ENCODE measurements around the gene LINGO3. TPM values are rescaled to one million over a fixed set of nuclear protein-coding genes. Genes with fewer than 3 reads are reported as not detected.

The LINGO3 gene
- total and polyA plus RNA-seq, 10 of the 15 experiments (the other 5 are each of a cell fraction or from before 2014, with no cell fraction given), result 0.09 to 2.0 (median 0.40) TPM; not detected in 5

GRCh38 chr19:2342656-2343288, 34.8 kb upstream of the LINGO3 start (continued):
- TF ChIP-seq CEBPZ (IDR thresholded peaks at IDR 0.05; ENCODE audit: low read depth, low read length), result no peak
- TF ChIP-seq ATF7 (IDR thresholded peaks at IDR 0.05; ENCODE audit: low read depth), result no peak
- TF ChIP-seq SRF (IDR thresholded peaks at IDR 0.05; ENCODE audit: low read depth in 2 of 2, low read length in 2 of 2), result no peak
- no peak for TF ChIP-seq RB1 (IDR thresholded peaks at IDR 0.05; ENCODE audit: borderline replicate concordance)

- no peak for FAIRE-seq
- ChIA-PET CTCF (no interaction called here), RAD21 (ENCODE audit: unreplicated experiment) (no interaction called here), SMC1A (ENCODE audit: uncharacterized antibody, unreplicated experiment) (no interaction called here), POLR2A (no interaction called here)
- WGBS (ENCODE audit: insufficient coverage, insufficient replicate concordance, low lambda C conversion rate, missing lambda C conversion rate), result 87% methylated on average over 15 of the region's 15 CpGs
- Histone ChIP-seq H2AFZ (ENCODE audit: control insufficient read depth, low read depth, low read length) (no peak overlapping the region), H3K79me2 (ENCODE audit: control insufficient read depth, insufficient read depth, low read length) (no peaks in the 10 kb centered on the region), H3K4me3 (no peak overlapping the region), H3K4me1 (ENCODE audit: control insufficient read depth, insufficient read depth, low read length) (no peaks in the 10 kb centered on the region), H3K9me3 (replicated peaks; ENCODE audit: control insufficient read depth, insufficient read depth, low read length) (no peaks in the 10 kb centered on the region), H3K27me3 (replicated peaks in 1 of 2; ENCODE audit: control insufficient read depth in 2 of 2, insufficient read depth in 2 of 2, low read length in 1 of 2) (no peaks in the 10 kb centered on the region), H3K36me3 (ENCODE audit: control insufficient read depth in 2 of 2, insufficient read depth in 2 of 2, low read length in 1 of 2) (peaks cover 0 to 6% of the 10 kb centered on the region in 2 experiments; a peak in 2 of 4 replicates), H4K20me1 (ENCODE audit: control insufficient read depth, insufficient read depth) (no peaks in the 10 kb centered on the region), H3K9ac (ENCODE audit: control insufficient read depth, insufficient read depth, low read length) (no peak overlapping the region), H3K4me2 (ENCODE audit: control insufficient read depth, insufficient read depth) (no peak overlapping the region), H3K27ac (ENCODE audit: control insufficient read depth, insufficient read depth) (no peak overlapping the region)
- no peak for ATAC-seq
- in situ Hi-C loops (cut with MboI), result no loop called here
- BruUV-seq (replicated peaks), result no TSS peak
- no peak for DNase-seq (ENCODE audit: low read depth, low spot score)
- intact Hi-C loops (cut with micrococcal nuclease; ENCODE audit: unreplicated experiment), result no loop called here
- TF ChIP-seq RBBP5 (conservative IDR thresholded peaks at IDR 0.05), result no peak
- TF ChIP-seq NRF1 (conservative IDR thresholded peaks at IDR 0.05; ENCODE audit: low read depth, low read length), result no peak
- no peak for TF ChIP-seq ZBTB33 (IDR thresholded peaks at IDR 0.05)
- no peak for TF ChIP-seq ASH2L (IDR thresholded peaks at IDR 0.05; ENCODE audit: borderline replicate concordance, low read depth)
- TF ChIP-seq HCFC1 (IDR thresholded peaks at IDR 0.05; ENCODE audit: low read length), result no peak
- TF ChIP-seq SP1 (IDR thresholded peaks at IDR 0.05; ENCODE audit: low read depth, low read length), result no peak
- TF ChIP-seq E2F4 (IDR thresholded peaks at IDR 0.05; ENCODE audit: low read depth, low read length), result no peak
- TF ChIP-seq ZBED1 (IDR thresholded peaks at IDR 0.05; ENCODE audit: borderline replicate concordance), result no peak
- TF ChIP-seq BCL11A (IDR thresholded peaks at IDR 0.05; ENCODE audit: low read depth, low read length), result no peak
- TF ChIP-seq PML (IDR thresholded peaks at IDR 0.05; ENCODE audit: low read length), result no peak
- TF ChIP-seq ZNF217 (IDR thresholded peaks at IDR 0.05), result no peak
Observed at GRCh38 chr19:2341982-2342381, 34.0 kb upstream of the LINGO3 start.

Data from GM12878 (cell line).